AG10803 (cell line): ENCODE data around the gene RBM25.

ENCODE experiments used
- DNase-seq: peaks from one replicate; pipeline ENCODE4 v3.0.0; 2010; ENCODE audit warnings: low read depth
- H3K4me3 ChIP-seq: 2 replicates; pipeline ENCODE4 v1.5.1; 2011; ENCODE audit warnings: mild to moderate bottlenecking, low read length, control low read depth
- CTCF ChIP-seq: conservative IDR thresholded peaks from 2 replicates; pipeline ENCODE4 v1.5.1; 2011; ENCODE audit warnings: mild to moderate bottlenecking, low read length, control low read depth, inconsistent platforms

The RBM25 gene

GRCh38 chr14:73057944-73058223 is 450 bp upstream of the RBM25 start:
- H3K4me3 ChIP-seq, result peak overlapping the region; percentile 94
- no peak for TF ChIP-seq CTCF
- no peak for DNase-seq

- TF ChIP-seq CTCF, result no peak
- DNase-seq, result peak; percentile 45
- peak overlapping the region; percentile 94 for H3K4me3 ChIP-seq
Measured at GRCh38 chr14:73058922-73059673, 764 bp downstream of the RBM25 start.

- no peak for TF ChIP-seq CTCF
Measured at GRCh38 chr14:73069585-73069984, 11.3 kb downstream of the RBM25 start.

GRCh38 chr14:73091044-73091443 is 32.7 kb downstream of the RBM25 start:
- no peak overlapping the region for H3K4me3 ChIP-seq
- no peak for DNase-seq
- TF ChIP-seq CTCF, result no peak

More at GRCh38 chr14:73069585-73069984, 11.3 kb downstream of the RBM25 start:
- DNase-seq, result no peak
- H3K4me3 ChIP-seq, result no peak overlapping the region

GRCh38 chr14:73097421-73097820 is 39.1 kb downstream of the RBM25 start:
- no peak for DNase-seq
- no peak overlapping the region for H3K4me3 ChIP-seq
- no peak for TF ChIP-seq CTCF

GRCh38 chr14:73100334-73100733 is 42.0 kb downstream of the RBM25 start:
- DNase-seq, result no peak
- H3K4me3 ChIP-seq, result no peak overlapping the region
- no peak for TF ChIP-seq CTCF

GRCh38 chr14:73102806-73103497 is 44.6 kb downstream of the RBM25 start:
- no peak for DNase-seq
- TF ChIP-seq CTCF, result no peak
- H3K4me3 ChIP-seq, result no peak overlapping the region
